ENCODE measurements around the gene RAB11FIP4. TPM values are rescaled to one million over a fixed set of nuclear protein-coding genes. Genes with fewer than 3 reads are reported as not detected.

RAB11FIP4 gene
- total RNA-seq, 4 donors from 2014 or later = 0.47 to 14.1 (median 1.9) TPM

DNA sequence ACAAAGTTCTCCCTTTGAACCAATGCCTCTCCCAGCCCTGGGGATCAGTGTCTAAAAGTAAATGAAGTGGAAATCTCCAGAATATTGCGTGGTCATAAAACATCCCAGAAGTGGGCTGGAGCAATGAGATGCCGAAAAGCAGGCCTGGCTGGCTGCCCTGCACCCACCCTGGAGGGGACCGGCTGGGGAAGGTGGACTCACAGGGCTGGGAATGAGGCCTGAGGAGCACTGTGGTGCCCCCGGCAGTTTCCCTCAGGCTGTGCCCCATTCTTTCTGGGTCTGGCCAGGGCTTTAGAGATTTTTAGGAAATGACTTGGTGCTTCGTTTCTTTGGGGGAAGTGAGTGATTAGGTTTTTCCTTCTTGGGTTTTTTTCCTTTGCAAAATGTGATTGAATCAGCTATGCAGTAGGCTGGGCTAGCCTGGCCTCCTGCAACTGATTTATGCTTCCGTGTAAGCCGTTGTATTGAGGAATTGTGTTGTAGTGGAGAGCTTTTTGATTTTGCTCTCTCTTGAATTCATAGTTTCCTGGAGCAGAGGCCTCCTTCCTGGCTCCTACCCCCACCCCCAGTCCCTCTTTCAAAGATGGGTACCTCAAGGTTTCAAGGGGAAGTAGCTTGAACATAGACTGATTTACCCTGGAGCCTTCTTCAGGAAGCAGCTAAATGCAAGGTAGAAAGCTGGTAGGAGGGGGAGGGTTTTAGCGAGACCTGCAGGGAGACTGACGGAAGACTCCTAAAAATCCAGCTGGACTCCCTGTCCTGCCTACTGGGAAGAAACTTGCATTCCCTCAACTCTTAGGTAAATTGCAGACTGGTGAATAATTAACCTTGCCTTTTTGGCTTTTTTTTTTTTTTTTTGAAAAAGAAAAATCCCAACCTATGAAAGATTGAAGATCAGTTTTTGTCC, 170.2 kb downstream of the RAB11FIP4 start:
- Histone ChIP-seq H3K36me3 (no peaks in the 10 kb centered on the region), H3K4me1 (peaks cover 0 to 83% (median 26%) of the 10 kb centered on the region in 3 donors), H3K27ac (peak overlapping the region in 3 of 4 donors; percentile 92 to 96 (median 95)), H3K27me3 (no peaks in the 10 kb centered on the region), H3K4me3 (peak overlapping the region; percentile 60 to 88), H3K9me3 (no peaks in the 10 kb centered on the region)
- WGBS, 2 donors (ENCODE audit: low coverage in 1 of 2) = 37 to 52% methylated on average over 6 to 7 of the region's 9 CpGs
- ATAC-seq = no peak
- TF ChIP-seq POLR2A (IDR thresholded peaks at IDR 0.05) = no peak

DNA sequence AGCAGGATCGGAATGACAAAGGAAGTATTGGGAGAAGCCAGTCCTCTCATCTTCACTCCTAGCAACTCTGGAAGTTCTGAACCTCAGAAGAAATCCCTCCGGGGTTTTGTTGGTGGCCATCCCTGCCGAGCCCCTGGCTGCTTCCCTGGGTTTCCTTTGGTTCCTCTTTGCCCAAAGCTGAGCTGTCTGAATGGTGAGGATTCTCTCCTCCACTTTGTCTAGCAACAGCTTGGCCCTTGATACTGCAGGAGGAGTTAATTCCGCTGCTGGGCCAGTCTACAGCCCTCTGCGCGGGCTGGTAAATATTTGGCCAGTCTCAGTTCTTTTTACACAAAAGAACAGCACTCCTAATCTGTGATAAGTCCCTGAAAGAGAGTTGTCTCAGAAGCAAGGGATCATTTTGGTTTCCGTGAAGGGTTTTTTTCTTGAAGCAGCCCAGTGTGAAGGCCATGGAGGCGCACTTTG, 170.9 kb downstream of the RAB11FIP4 start:
- WGBS, 2 donors (ENCODE audit: low coverage in 1 of 2) = 95 to 96% methylated on average over 4 of the region's 8 CpGs
- H3K4me1 ChIP-seq = peaks cover 0 to 90% (median 31%) of the 10 kb centered on the region in 3 donors
- H3K27me3 ChIP-seq = no peaks in the 10 kb centered on the region
- peak overlapping the region in 2 of 4 donors; percentile 92 to 96 for H3K27ac ChIP-seq
- no peak overlapping the region for H3K4me3 ChIP-seq
- no peaks in the 10 kb centered on the region for H3K36me3 ChIP-seq
- ATAC-seq = no peak
- H3K9me3 ChIP-seq = no peaks in the 10 kb centered on the region
- TF ChIP-seq EP300 (IDR thresholded peaks at IDR 0.05) = no peak
- TF ChIP-seq, protein P1, sequence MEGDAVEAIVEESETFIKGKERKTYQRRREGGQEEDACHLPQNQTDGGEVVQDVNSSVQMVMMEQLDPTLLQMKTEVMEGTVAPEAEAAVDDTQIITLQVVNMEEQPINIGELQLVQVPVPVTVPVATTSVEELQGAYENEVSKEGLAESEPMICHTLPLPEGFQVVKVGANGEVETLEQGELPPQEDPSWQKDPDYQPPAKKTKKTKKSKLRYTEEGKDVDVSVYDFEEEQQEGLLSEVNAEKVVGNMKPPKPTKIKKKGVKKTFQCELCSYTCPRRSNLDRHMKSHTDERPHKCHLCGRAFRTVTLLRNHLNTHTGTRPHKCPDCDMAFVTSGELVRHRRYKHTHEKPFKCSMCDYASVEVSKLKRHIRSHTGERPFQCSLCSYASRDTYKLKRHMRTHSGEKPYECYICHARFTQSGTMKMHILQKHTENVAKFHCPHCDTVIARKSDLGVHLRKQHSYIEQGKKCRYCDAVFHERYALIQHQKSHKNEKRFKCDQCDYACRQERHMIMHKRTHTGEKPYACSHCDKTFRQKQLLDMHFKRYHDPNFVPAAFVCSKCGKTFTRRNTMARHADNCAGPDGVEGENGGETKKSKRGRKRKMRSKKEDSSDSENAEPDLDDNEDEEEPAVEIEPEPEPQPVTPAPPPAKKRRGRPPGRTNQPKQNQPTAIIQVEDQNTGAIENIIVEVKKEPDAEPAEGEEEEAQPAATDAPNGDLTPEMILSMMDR (IDR thresholded peaks at IDR 0.05) = no peak
- no peak for TF ChIP-seq POLR2A (IDR thresholded peaks at IDR 0.05)
- no peak for TF ChIP-seq POLR2AphosphoS5 (IDR thresholded peaks at IDR 0.05)

DNA sequence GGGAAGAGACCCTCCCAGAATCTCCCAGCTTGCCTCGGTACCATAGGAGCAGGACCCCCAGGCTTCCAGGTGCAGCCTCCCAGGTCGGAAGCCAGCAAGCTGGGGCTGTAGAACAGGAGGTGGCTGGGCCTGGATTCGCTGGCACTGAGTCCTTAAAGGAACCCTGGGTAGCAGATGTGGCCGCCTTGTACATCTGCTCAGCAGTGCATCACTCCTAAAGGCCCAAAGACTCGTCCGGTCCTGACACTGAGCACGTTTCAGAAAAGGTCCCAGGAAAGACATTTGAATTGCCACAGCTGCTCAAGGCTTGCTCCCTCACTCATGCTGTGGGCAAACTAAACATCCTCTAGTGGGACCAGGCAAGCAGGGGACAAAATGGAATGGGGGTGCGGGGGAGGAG, 172.8 kb downstream of the RAB11FIP4 start:
- Histone ChIP-seq H3K4me1 (peaks cover 0 to 99% (median 41%) of the 10 kb centered on the region in 3 donors), H3K27ac (peak overlapping the region in 2 of 4 donors; percentile 20 to 34), H3K36me3 (no peaks in the 10 kb centered on the region), H3K9me3 (no peaks in the 10 kb centered on the region), H3K4me3 (no peak overlapping the region), H3K27me3 (no peaks in the 10 kb centered on the region)
- TF ChIP-seq EP300 (IDR thresholded peaks at IDR 0.05) = no peak
- TF ChIP-seq, protein P1 (IDR thresholded peaks at IDR 0.05) = no peak
- ATAC-seq = no peak
- WGBS, 2 donors (ENCODE audit: low coverage in 1 of 2) = 83 to 100% methylated on average over 1 to 2 of the region's 8 CpGs

DNA sequence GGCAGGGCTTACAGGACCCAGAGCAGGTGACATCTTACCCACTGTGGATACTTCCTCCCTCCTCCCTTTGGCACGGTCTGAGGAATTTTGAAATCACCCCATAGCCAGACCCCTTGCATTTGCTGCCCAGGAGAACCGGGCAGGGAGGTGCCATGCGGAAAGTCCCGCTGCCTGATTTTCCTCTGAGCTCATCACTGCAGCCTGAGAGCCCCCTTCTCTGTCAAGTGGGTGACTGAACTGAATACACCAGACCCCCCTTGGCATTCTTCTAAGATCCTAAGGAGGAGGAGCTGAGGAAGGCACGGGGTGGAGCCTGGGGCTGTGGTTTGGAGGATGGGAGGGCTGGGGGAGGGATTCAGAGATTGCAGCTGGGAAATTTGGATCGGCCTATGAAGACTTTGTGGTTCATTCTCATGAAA, 173.4 kb downstream of the RAB11FIP4 start:
- Histone ChIP-seq H3K4me1 (peaks cover 0 to 99% (median 47%) of the 10 kb centered on the region in 3 donors), H3K4me3 (no peak overlapping the region), H3K27ac (peak overlapping the region in 3 of 4 donors; percentile 20 to 34 (median 28)), H3K27me3 (no peaks in the 10 kb centered on the region), H3K9me3 (no peaks in the 10 kb centered on the region), H3K36me3 (no peaks in the 10 kb centered on the region)
- 38 to 40% methylated on average over 1 to 2 of the region's 6 CpGs for WGBS, 2 donors (ENCODE audit: low coverage in 1 of 2)
- TF ChIP-seq, protein P1 (IDR thresholded peaks at IDR 0.05) = no peak
- TF ChIP-seq POLR2AphosphoS5 (IDR thresholded peaks at IDR 0.05) = no peak
- no peak for ATAC-seq

DNA sequence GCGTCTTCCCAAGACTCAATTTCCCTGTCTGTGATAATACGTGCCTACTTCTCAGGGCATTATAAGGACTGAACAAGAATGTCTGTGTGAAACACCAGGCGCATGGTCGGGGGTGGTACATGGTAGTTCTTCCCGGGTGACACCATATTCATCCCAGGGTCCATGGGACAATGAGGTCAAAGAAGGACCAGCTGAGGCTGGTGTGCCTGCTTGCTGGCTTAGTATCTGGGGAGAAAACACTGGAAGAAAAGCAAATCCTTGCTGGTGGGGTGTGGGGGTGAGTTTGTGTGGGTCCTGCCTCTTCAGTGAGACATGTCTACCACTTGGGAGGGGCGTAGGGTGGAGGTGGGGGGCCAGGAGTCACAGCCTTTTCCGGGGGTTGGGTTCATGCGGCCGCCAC, 174.2 kb downstream of the RAB11FIP4 start:
- Histone ChIP-seq H3K36me3 (no peaks in the 10 kb centered on the region), H3K27ac (peak overlapping the region in 3 of 4 donors; percentile 20 to 34 (median 28)), H3K27me3 (no peaks in the 10 kb centered on the region), H3K4me1 (peaks cover 0 to 99% (median 55%) of the 10 kb centered on the region in 3 donors), H3K9me3 (no peaks in the 10 kb centered on the region), H3K4me3 (no peak overlapping the region)
- no peak for TF ChIP-seq EP300 (IDR thresholded peaks at IDR 0.05)
- no peak for TF ChIP-seq POLR2AphosphoS5 (IDR thresholded peaks at IDR 0.05)
- TF ChIP-seq POLR2A (IDR thresholded peaks at IDR 0.05) = no peak
- TF ChIP-seq, protein P1 (IDR thresholded peaks at IDR 0.05) = no peak
- 80 to 100% methylated on average over 1 to 7 of the region's 9 CpGs for WGBS, 2 donors (ENCODE audit: low coverage in 1 of 2)
- no peak for ATAC-seq

Measured in gastroesophageal sphincter (tissue), 4 donors.